ENCODE data around the gene TRIM36. TPM values are rescaled to one million over a fixed set of nuclear protein-coding genes. Genes with fewer than 3 reads are reported as not detected.

The TRIM36 gene
- total RNA-seq (1 to 10 TPM in 2 of 4 donors, under 1 TPM in 1, not detected in 1; 0.66 to 1.4 (median 1.1) TPM), polyA plus RNA-seq (10 to 100 TPM in 2 of 3 donors, 1 to 10 TPM in 1; 5.0 to 18.0 (median 11.6) TPM)

- TF ChIP-seq POLR2A (IDR thresholded peaks at IDR 0.05) (peak in 1 of 2 donors; percentile 74), CTCF (IDR thresholded peaks at IDR 0.05) (no peak), POLR2AphosphoS5 (IDR thresholded peaks at IDR 0.05) (peak; percentile 31 to 73 (median 57)), EP300 (IDR thresholded peaks at IDR 0.05) (no peak)
- H3K4me3 ChIP-seq, result peak within 1 kb of the TSS; percentile 57 to 76 (median 70)
- H3K27me3 ChIP-seq, result peaks cover 13 to 80% (median 35%) of the 10 kb centered on the region in 3 donors
- H3K9me3 ChIP-seq, result no peaks in the 10 kb centered on the region
- peak; percentile 91 for DNase-seq
- peaks cover 0 to 27% (median 21%) of the 10 kb centered on the region in 4 donors for H3K4me1 ChIP-seq
- WGBS, 2 donors, result 0% methylated on average over 68 of the region's 68 CpGs
- no peaks in the 10 kb centered on the region for H3K36me3 ChIP-seq
- H3K27ac ChIP-seq, result peak within 1 kb of the TSS in 3 of 4 donors; percentile 45 to 63 (median 48)
- intact Hi-C loops (cut with DNase I), result loop anchor here (10.0 kb wide), 1 partner anchor 95 kb away; the partner anchor contains the start of gene PGGT1B
These were observed at the start of gene TRIM36 for GRCh38 chr5:115169487-115170133. Gene TRIM36, minus strand, starts transcription at chr5:115169908. Its CDS starts 274 bp downstream, at chr5:115169634.

DNA sequence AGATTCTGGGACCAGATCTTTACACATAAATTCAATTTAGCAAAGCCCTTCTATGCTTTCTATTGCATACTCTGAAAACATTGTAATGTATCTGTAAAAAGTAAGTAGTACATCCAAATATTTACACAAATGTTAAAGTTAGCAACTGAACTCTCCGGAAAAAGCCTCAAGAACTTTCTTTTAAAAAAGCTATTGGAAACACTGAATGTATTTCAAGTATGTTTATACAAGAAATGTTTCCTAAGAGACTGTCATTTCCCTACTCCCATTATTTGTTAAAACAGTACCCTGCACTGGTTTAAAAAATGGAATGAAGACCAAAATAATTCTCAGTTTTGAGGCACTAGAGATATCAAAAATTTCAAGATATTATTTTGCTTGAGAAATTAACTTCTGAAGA is 44.8 kb upstream of the TRIM36 start:
- Histone ChIP-seq H3K36me3 (peaks cover 0 to 34% (median 6%) of the 10 kb centered on the region in 4 donors), H3K9me3 (no peaks in the 10 kb centered on the region), H3K4me3 (no peak overlapping the region), H3K27me3 (no peaks in the 10 kb centered on the region), H3K27ac (no peak overlapping the region), H3K4me1 (no peaks in the 10 kb centered on the region)
- intact Hi-C loops (cut with DNase I), result no loop called here
- WGBS, 2 donors, result 69 to 70% methylated on average over 1 of the region's 1 CpG
- no peak for DNase-seq
- TF ChIP-seq POLR2AphosphoS5 (IDR thresholded peaks at IDR 0.05) (no peak), EP300 (IDR thresholded peaks at IDR 0.05) (no peak), CTCF (IDR thresholded peaks at IDR 0.05) (no peak), POLR2A (IDR thresholded peaks at IDR 0.05) (no peak)

- H3K4me3 ChIP-seq, result no peak overlapping the region
- H3K4me1 ChIP-seq, result no peaks in the 10 kb centered on the region
- TF ChIP-seq CTCF (IDR thresholded peaks at IDR 0.05), result no peak
- no peak for TF ChIP-seq EP300 (IDR thresholded peaks at IDR 0.05)
- no peak for TF ChIP-seq POLR2A (IDR thresholded peaks at IDR 0.05)
- no peak for TF ChIP-seq POLR2AphosphoS5 (IDR thresholded peaks at IDR 0.05)
- WGBS, 2 donors, result 46 to 90% methylated on average over 3 of the region's 3 CpGs
- H3K27me3 ChIP-seq, result no peaks in the 10 kb centered on the region
- H3K36me3 ChIP-seq, result peaks cover 0 to 22% (median 3%) of the 10 kb centered on the region in 4 donors
- H3K9me3 ChIP-seq, result no peaks in the 10 kb centered on the region
- no peak for DNase-seq
- intact Hi-C loops (cut with DNase I), result no loop called here
- no peak overlapping the region for H3K27ac ChIP-seq
These were observed 39.6 kb upstream of the TRIM36 start for GRCh38 chr5:115209279-115209678.

- TF ChIP-seq CTCF (IDR thresholded peaks at IDR 0.05), result no peak
- TF ChIP-seq POLR2A (IDR thresholded peaks at IDR 0.05), result no peak
- no peak for TF ChIP-seq EP300 (IDR thresholded peaks at IDR 0.05)
- TF ChIP-seq POLR2AphosphoS5 (IDR thresholded peaks at IDR 0.05), result no peak
- Histone ChIP-seq H3K27me3 (no peaks in the 10 kb centered on the region), H3K27ac (no peak overlapping the region), H3K4me1 (no peaks in the 10 kb centered on the region), H3K36me3 (no peaks in the 10 kb centered on the region), H3K4me3 (no peak overlapping the region), H3K9me3 (no peaks in the 10 kb centered on the region)
- 94 to 96% methylated on average over 1 of the region's 1 CpG for WGBS, 2 donors
- intact Hi-C loops (cut with DNase I), result no loop called here
- no peak for DNase-seq
These were observed 33.2 kb upstream of the TRIM36 start for GRCh38 chr5:115202952-115203351.

All from sigmoid colon (tissue), 7 donors.